H1 (cell line): Measurements from ENCODE around the gene CAMTA1. TPM values are rescaled to one million over a fixed set of nuclear protein-coding genes. Genes with fewer than 3 reads are reported as not detected.

Experiments
- CTCF ChIA-PET: fragments of 300-600 bp; sonication (Branson Sonifier 250); formaldehyde crosslinking; loops from one replicate; lab custom pipeline; 2021; ENCODE audit not compliant: partially characterized antibody; lab: Charles Lee
- POLR2A ChIA-PET: fragments of 300-600 bp; sonication (Branson Sonifier 250); formaldehyde crosslinking; loops from one replicate; lab custom pipeline; 2021; ENCODE audit warnings: inconsistent platforms; ENCODE audit not compliant: partially characterized antibody; lab: Charles Lee
- DNase-seq, 2 experiments: peaks; one replicate each; pipeline versions ENCODE4 v3.0.0 to v3.0.0-alpha.2; 2010 to 2022; ENCODE audit warnings: low spot score in 2 of 2, low read depth in 1 of 2, mixed read lengths in 1 of 2
- FAIRE-seq: peaks from 2 replicates; lab custom pipeline; 2011; peaks lifted over from hg19 to GRCh38; lab: Jason Lieb, UNC
- H2AFZ ChIP-seq: 2 replicates; pipeline ENCODE4 v1.8.1; 2012; ENCODE audit warnings: low read length, inconsistent platforms
- H2AK5ac ChIP-seq: 2 replicates; pipeline ENCODE4 v1.6.1; 2013; ENCODE audit warnings: low read depth, low read length
- H2BK120ac ChIP-seq: replicated peaks from 2 replicates; pipeline ENCODE3; 2013; ENCODE audit warnings: low read depth, low read length, inconsistent platforms
- H2BK12ac ChIP-seq: 2 replicates; pipeline ENCODE4 v1.6.1; 2013; ENCODE audit warnings: low read depth, low read length
- H2BK15ac ChIP-seq: 2 replicates; pipeline ENCODE4 v1.6.1; 2013; ENCODE audit warnings: low read length
- H2BK20ac ChIP-seq: 2 replicates; pipeline ENCODE4 v1.6.1; 2013; ENCODE audit warnings: low read length
- H2BK5ac ChIP-seq: 2 replicates; pipeline ENCODE4 v1.6.1; 2013; ENCODE audit warnings: low read depth, low read length
- H3K14ac ChIP-seq: 2 replicates; pipeline ENCODE4 v1.6.1; 2013; ENCODE audit warnings: inconsistent platforms; ENCODE audit not compliant: insufficient read length
- H3K18ac ChIP-seq: 2 replicates; pipeline ENCODE4 v1.6.1; 2013; ENCODE audit warnings: low read length; ENCODE audit errors: extremely low read depth
- H3K23ac ChIP-seq: 2 replicates; pipeline ENCODE4 v1.6.1; 2013; ENCODE audit warnings: inconsistent platforms; ENCODE audit not compliant: insufficient read length
- H3K23me2 ChIP-seq: 2 replicates; pipeline ENCODE4 v1.6.1; 2013; ENCODE audit warnings: low read depth, low read length
- H3K27ac ChIP-seq: 2 replicates; pipeline ENCODE4 v1.6.1; 2011; ENCODE audit warnings: low read depth, low read length, inconsistent platforms
- H3K27me3 ChIP-seq, 4 experiments: replicated peaks in 1 of 4; 1 replicate in 1 of 4; 2 replicates in 3 of 4; pipeline versions ENCODE4 v1.6.1 to v1.8.1; 2011 to 2013; ENCODE audit warnings: low read length in 3 of 4, mild to moderate bottlenecking in 3 of 4, inconsistent platforms in 2 of 4, mixed read lengths in 2 of 4, moderate library complexity in 1 of 4; ENCODE audit not compliant: control insufficient read depth in 3 of 4, insufficient read depth in 3 of 4; ENCODE audit errors: extremely low read depth in 1 of 4
- H3K36me3 ChIP-seq, 4 experiments: 2 replicates each; pipeline versions ENCODE4 v1.6.1 to v1.8.1; 2011 to 2013; ENCODE audit warnings: mild to moderate bottlenecking in 4 of 4, low read length in 3 of 4, moderate library complexity in 2 of 4, control low read depth in 1 of 4, inconsistent platforms in 1 of 4; ENCODE audit not compliant: insufficient read depth in 4 of 4, control insufficient read depth in 2 of 4
- H3K4ac ChIP-seq: replicated peaks from 2 replicates; pipeline ENCODE3; 2013; ENCODE audit warnings: low read length, low read depth, mixed read lengths, inconsistent platforms; ENCODE audit not compliant: insufficient read length
- H3K4me1 ChIP-seq, 4 experiments: replicated peaks in 1 of 4; 1 replicate in 1 of 4; 2 replicates in 3 of 4; pipeline versions ENCODE4 v1.6.1 to v1.8.1; 2011 to 2013; ENCODE audit warnings: low read length in 3 of 4, inconsistent platforms in 2 of 4, mixed read lengths in 1 of 4; ENCODE audit not compliant: insufficient read depth in 4 of 4, control insufficient read depth in 3 of 4
- H3K4me2 ChIP-seq, 2 experiments: 2 replicates each; pipeline versions ENCODE4 v1.6.1 to v1.8.1; 2011 to 2013; ENCODE audit warnings: low read depth in 2 of 2, low read length in 2 of 2, control low read depth in 1 of 2, inconsistent platforms in 1 of 2, mild to moderate bottlenecking in 1 of 2; ENCODE audit not compliant: insufficient read depth in 1 of 2
- H3K4me3 ChIP-seq, 4 experiments: fragments of 200-600, 300-600 bp in 1 of 4; sonication (generic), shearing (Covaris generic), sonication (Bioruptor Twin) in 1 of 4; 2 replicates each; pipeline versions ENCODE4 v1.5.1 to v1.8.1; 2011 to 2016; ENCODE audit warnings: low read length in 4 of 4, low read depth in 3 of 4, control low read depth in 2 of 4, inconsistent platforms in 2 of 4, mild to moderate bottlenecking in 2 of 4, mixed read lengths in 1 of 4, moderate library complexity in 1 of 4; ENCODE audit not compliant: insufficient read depth in 2 of 4; ENCODE audit errors: extremely low read depth in 1 of 4
- H3K56ac ChIP-seq: replicated peaks from 2 replicates; pipeline ENCODE3; 2013; ENCODE audit warnings: low read depth, mild to moderate bottlenecking, mixed read lengths, low read length, inconsistent platforms; ENCODE audit not compliant: insufficient read length
- H3K79me1 ChIP-seq: 2 replicates; pipeline ENCODE4 v1.6.1; 2013; ENCODE audit warnings: low read depth, low read length, control low read depth
- H3K79me2 ChIP-seq, 2 experiments: 2 replicates each; pipeline versions ENCODE4 v1.6.1 to v1.8.1; 2012 to 2013; ENCODE audit warnings: low read length in 2 of 2, mild to moderate bottlenecking in 2 of 2, inconsistent platforms in 1 of 2; ENCODE audit not compliant: insufficient read depth in 2 of 2, control insufficient read depth in 1 of 2
- H3K9ac ChIP-seq, 4 experiments: replicated peaks in 1 of 4; 1 replicate in 1 of 4; 2 replicates in 3 of 4; pipeline versions ENCODE4 v1.6.1 to v1.8.1; 2011 to 2013; ENCODE audit warnings: low read depth in 3 of 4, low read length in 3 of 4, control low read depth in 2 of 4, mild to moderate bottlenecking in 2 of 4, moderate library complexity in 2 of 4, inconsistent platforms in 1 of 4; ENCODE audit errors: extremely low read depth in 1 of 4
- H3K9me3 ChIP-seq, 2 experiments: 2 replicates each; pipeline versions ENCODE4 v1.6.1 to v1.8.1; 2012 to 2013; ENCODE audit warnings: mild to moderate bottlenecking in 2 of 2, moderate library complexity in 2 of 2, control low read depth in 1 of 2, inconsistent platforms in 1 of 2, low read depth in 1 of 2, low read length in 1 of 2, mixed read lengths in 1 of 2; ENCODE audit not compliant: insufficient read depth in 2 of 2
- H4K20me1 ChIP-seq, 2 experiments: replicated peaks in 1 of 2; 2 replicates each; pipeline versions ENCODE3 to v1.8.1; 2011 to 2013; ENCODE audit warnings: inconsistent platforms in 2 of 2, low read length in 2 of 2, mild to moderate bottlenecking in 1 of 2; ENCODE audit not compliant: insufficient read depth in 2 of 2, control insufficient read depth in 1 of 2
- H4K5ac ChIP-seq: 2 replicates; pipeline ENCODE4 v1.6.1; 2013; ENCODE audit warnings: low read length, low read depth, mixed read lengths, inconsistent platforms; ENCODE audit not compliant: insufficient read length
- H4K8ac ChIP-seq: 2 replicates; pipeline ENCODE4 v1.8.0; 2013; ENCODE audit warnings: mild to moderate bottlenecking, moderate library complexity, low read length, inconsistent platforms; ENCODE audit not compliant: insufficient read depth; ENCODE audit errors: extremely low read depth
- H4K91ac ChIP-seq: replicated peaks from 2 replicates; pipeline ENCODE3; 2013; ENCODE audit warnings: low read length, mixed read lengths, inconsistent platforms; ENCODE audit not compliant: insufficient read length
- BACH1 ChIP-seq: IDR thresholded peaks from 2 replicates; pipeline ENCODE4 v1.6.1; 2012; ENCODE audit warnings: low read length, improper control_type of control experiment
- CBX5 ChIP-seq: fragments of 300-800, 300-1000 bp; sonication (generic); IDR thresholded peaks from 2 replicates; pipeline ENCODE4 v1.7.1; 2016; ENCODE audit warnings: antibody characterized with exemption, low read length, low read depth
- FOSL1 ChIP-seq: IDR thresholded peaks from 2 replicates; pipeline ENCODE4 v1.6.1; 2011; ENCODE audit warnings: mild to moderate bottlenecking, low read depth, low read length, moderate library complexity; ENCODE audit not compliant: insufficient read depth
- GABPA ChIP-seq: IDR thresholded peaks from 2 replicates; pipeline ENCODE4 v1.6.1; 2011; ENCODE audit warnings: mild to moderate bottlenecking, low read length, moderate library complexity, borderline replicate concordance; ENCODE audit not compliant: insufficient read depth
- GTF2F1 ChIP-seq: IDR thresholded peaks from 2 replicates; pipeline ENCODE4 v1.6.1; 2012; ENCODE audit warnings: low read depth, low read length, improper control_type of control experiment, borderline replicate concordance
- KDM4A ChIP-seq: IDR thresholded peaks from one replicate; pipeline ENCODE4 v1.7.1; 2012; ENCODE audit warnings: low read depth, mild to moderate bottlenecking, moderate library complexity, low read length, inconsistent platforms; ENCODE audit not compliant: severe bottlenecking
- POLR2A ChIP-seq, 2 experiments: IDR thresholded peaks; 1 replicate in 1 of 2; 2 replicates in 1 of 2; pipeline ENCODE4 v1.6.1; 2011; ENCODE audit warnings: low read depth in 2 of 2, low read length in 2 of 2, mild to moderate bottlenecking in 2 of 2; ENCODE audit errors: control extremely low read depth in 1 of 2
- POU5F1 ChIP-seq: IDR thresholded peaks from 2 replicates; pipeline ENCODE4 v1.6.1; 2011; ENCODE audit warnings: low read depth, mild to moderate bottlenecking, low read length, moderate library complexity
- SAP30 ChIP-seq: fragments of 300-600 bp; sonication (generic); IDR thresholded peaks from 2 replicates; pipeline ENCODE4 v1.7.1; 2012; ENCODE audit warnings: low read length, moderate library complexity, mild to moderate bottlenecking, inconsistent platforms; ENCODE audit not compliant: insufficient read depth, insufficient replicate concordance
- SRF ChIP-seq: IDR thresholded peaks from 2 replicates; pipeline ENCODE4 v1.6.1; 2011; ENCODE audit warnings: mild to moderate bottlenecking, low read depth, low read length, moderate library complexity
- TAF1 ChIP-seq: IDR thresholded peaks from 2 replicates; pipeline ENCODE4 v1.6.1; 2011; ENCODE audit warnings: mild to moderate bottlenecking, low read depth, low read length
- USF2 ChIP-seq: IDR thresholded peaks from 2 replicates; pipeline ENCODE4 v1.6.1; 2011; ENCODE audit warnings: low read length, improper control_type of control experiment
- WGBS, 2 experiments: shearing (Covaris generic) in 1 of 2; methylation state at CpG; one replicate each; pipeline versions ENCODE4 v1.1.6 to v1.1.7; 2013 to 2015; ENCODE audit warnings: low lambda C conversion rate in 2 of 2, mixed read lengths in 2 of 2, inconsistent platforms in 1 of 2, low coverage in 1 of 2, missing lambda C conversion rate in 1 of 2; ENCODE audit not compliant: insufficient replicate concordance in 2 of 2, insufficient coverage in 1 of 2, insufficient read length in 1 of 2; ENCODE audit errors: extremely low coverage in 1 of 2, missing lambda C conversion rate in 1 of 2; 5-methylcytosine and 5-hydroxymethylcytosine counted together
- polyA plus RNA-seq, 7 experiments: library from polyadenylated mRNA; depleted of rRNA in 3 of 7; stranded (reverse) in 5 of 7; unstranded in 2 of 7; fragments of >200 nt in 5 of 7; fragments of 200-250 nt in 2 of 7; gene quantifications; 1 replicate in 5 of 7; 2 replicates in 1 of 7; 4 replicates in 1 of 7; pipeline versions ENCODE4 v1.2.1 to v1.2.3, GENCODE V29; 2011 to 2013; ENCODE audit warnings: missing spikeins in 2 of 7, mixed read lengths in 2 of 7
- total RNA-seq: library from RNA; stranded (reverse); fragmentation: NEBNext Ultra II Directional; extraction: Animal tissue kit (Norgen Biotek cat#: 25700); gene quantifications from 2 replicates; pipeline ENCODE4 v1.2.1, GENCODE V29; 2021

Gene CAMTA1
- total and polyA plus RNA-seq, 2 of the 8 experiments (the other 6 are each of a cell fraction or from before 2014, with no cell fraction given) = 65.0 to 119 TPM

GRCh38 chr1:6795203-6795602, 9.9 kb downstream of the CAMTA1 start:
- Histone ChIP-seq H3K4me3 (no peak overlapping the region), H3K23ac (no peak overlapping the region), H3K9me3 (no peaks in the 10 kb centered on the region), H3K9ac (no peak overlapping the region), H3K14ac (no peak overlapping the region), H4K8ac (no peak overlapping the region), H2BK5ac (no peak overlapping the region), H3K36me3 (peaks cover 0 to 4% (median 0%) of the 10 kb centered on the region in 4 experiments; a peak in 1 of 8 replicates), H2BK120ac (no peak overlapping the region), H3K27ac (no peak overlapping the region)
- no peak for FAIRE-seq
- TF ChIP-seq SRF = no peak
- TF ChIP-seq TAF1 = no peak
- TF ChIP-seq CBX5 = no peak
- no peak for TF ChIP-seq FOSL1
- no peak for TF ChIP-seq SAP30
- no peak for TF ChIP-seq GTF2F1
- no peak for TF ChIP-seq BACH1
- no peak for TF ChIP-seq POLR2A (IDR thresholded peaks at IDR 0.05; ENCODE audit: control extremely low read depth in 1 of 2, low read depth in 2 of 2, low read length in 2 of 2)
- TF ChIP-seq GABPA = no peak
- no peak for TF ChIP-seq USF2
- TF ChIP-seq KDM4A = no peak
- TF ChIP-seq POU5F1 = no peak
- TF ChIP-seq, all 59 proteins: peak for 0
- DNase-seq = no peak
- Histone ChIP-seq H2AFZ (no peak overlapping the region), H4K5ac (no peak overlapping the region), H3K56ac (no peak overlapping the region), H2BK20ac (no peak overlapping the region), H3K23me2 (no peaks in the 10 kb centered on the region), H3K79me1 (peaks cover 4% of the 10 kb centered on the region; the same call in 1 of the 2 replicates), H3K4me2 (no peak overlapping the region), H2BK12ac (no peak overlapping the region), H3K4me1 (no peaks in the 10 kb centered on the region; a peak in 1 of 7 replicates), H3K79me2 (peaks cover 1 to 95% of the 10 kb centered on the region in 2 experiments; a peak in 3 of 4 replicates), H2AK5ac (no peak overlapping the region), H3K18ac (no peak overlapping the region), H4K20me1 (peaks cover 7 to 10% of the 10 kb centered on the region in 2 experiments), H2BK15ac (no peak overlapping the region), H4K91ac (no peak overlapping the region), H3K4ac (no peak overlapping the region), H3K27me3 (no peaks in the 10 kb centered on the region)
- ChIA-PET POLR2A (interaction anchor here (1.1 kb wide), 1 partner anchor 16 kb away, joined by 3 read pairs; no protein-coding TSS in a partner anchor), CTCF (interaction anchor here (0.5 to 3.6 kb wide), 12 partner anchors 8 to 248 kb away, joined by 3 to 33 read pairs (median 3); no protein-coding TSS in a partner anchor)
- WGBS, 2 experiments = 94% methylated on average over 4 of the region's 4 CpGs; no CpG with 5 or more reads in 1 of the 2 experiments
